ENCODE data around the gene MAP3K6. TPM values are rescaled to one million over a fixed set of nuclear protein-coding genes. Genes with fewer than 3 reads are reported as not detected.

The MAP3K6 gene
- total RNA-seq, 1 experiment from 2014 or later, result 13.5 TPM

DNA sequence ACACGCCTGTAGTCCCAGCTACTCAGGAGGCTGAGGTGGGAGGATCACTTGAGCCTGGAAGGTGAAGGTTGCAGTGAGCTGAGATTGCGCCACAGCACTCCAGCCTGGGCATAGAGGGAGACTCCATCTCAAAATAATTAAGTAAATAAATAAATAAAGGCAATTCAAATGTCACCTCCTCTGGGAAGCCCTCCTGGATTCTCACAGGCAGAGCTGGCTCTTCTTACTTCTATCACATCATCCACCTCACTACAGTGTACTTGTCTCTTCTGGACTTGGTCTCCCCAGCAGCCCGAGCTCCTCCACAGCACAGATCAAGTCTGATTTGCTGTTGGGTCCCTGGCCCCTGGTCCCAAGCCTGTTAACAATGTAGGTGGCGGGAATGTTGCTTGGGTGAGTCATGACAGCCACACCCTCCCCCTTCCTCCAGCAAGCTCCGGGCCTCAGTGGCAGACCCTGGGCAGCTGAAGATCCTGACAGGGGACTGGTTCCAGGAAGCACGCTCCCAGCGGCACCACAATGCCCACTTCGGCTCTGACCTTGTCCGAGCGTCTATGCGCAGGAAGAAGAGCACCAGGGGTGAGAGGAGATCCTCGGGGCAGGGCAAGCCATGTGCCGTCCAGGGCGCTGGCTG lies 19.7 kb downstream of the MAP3K6 start:
- ChIA-PET POLR2A (interaction anchor here (0.6 to 1.0 kb wide), 4 partner anchors 9 to 47 kb away, joined by 3 to 5 read pairs (median 3); no protein-coding TSS in a partner anchor), CTCF (interaction anchor here (1.1 to 6.0 kb wide), 2 partner anchors 11 to 19 kb away, joined by 4 to 45 read pairs; partner anchors contain the start of gene MAP3K6)
- H3K4me1 Mint-ChIP-seq (ENCODE audit: insufficient read depth, unreplicated experiment), result peaks cover 37% of the 10 kb centered on the region
- H3K27ac Mint-ChIP-seq (ENCODE audit: low read depth, unreplicated experiment), result peak overlapping the region; percentile 32
- H3K27me3 Mint-ChIP-seq (ENCODE audit: insufficient read depth, unreplicated experiment), result no peaks in the 10 kb centered on the region
- no peak overlapping the region for H3K4me3 Mint-ChIP-seq (ENCODE audit: unreplicated experiment)
- TF ChIP-seq, protein P1, sequence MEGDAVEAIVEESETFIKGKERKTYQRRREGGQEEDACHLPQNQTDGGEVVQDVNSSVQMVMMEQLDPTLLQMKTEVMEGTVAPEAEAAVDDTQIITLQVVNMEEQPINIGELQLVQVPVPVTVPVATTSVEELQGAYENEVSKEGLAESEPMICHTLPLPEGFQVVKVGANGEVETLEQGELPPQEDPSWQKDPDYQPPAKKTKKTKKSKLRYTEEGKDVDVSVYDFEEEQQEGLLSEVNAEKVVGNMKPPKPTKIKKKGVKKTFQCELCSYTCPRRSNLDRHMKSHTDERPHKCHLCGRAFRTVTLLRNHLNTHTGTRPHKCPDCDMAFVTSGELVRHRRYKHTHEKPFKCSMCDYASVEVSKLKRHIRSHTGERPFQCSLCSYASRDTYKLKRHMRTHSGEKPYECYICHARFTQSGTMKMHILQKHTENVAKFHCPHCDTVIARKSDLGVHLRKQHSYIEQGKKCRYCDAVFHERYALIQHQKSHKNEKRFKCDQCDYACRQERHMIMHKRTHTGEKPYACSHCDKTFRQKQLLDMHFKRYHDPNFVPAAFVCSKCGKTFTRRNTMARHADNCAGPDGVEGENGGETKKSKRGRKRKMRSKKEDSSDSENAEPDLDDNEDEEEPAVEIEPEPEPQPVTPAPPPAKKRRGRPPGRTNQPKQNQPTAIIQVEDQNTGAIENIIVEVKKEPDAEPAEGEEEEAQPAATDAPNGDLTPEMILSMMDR (IDR thresholded peaks at IDR 0.05; ENCODE audit: unreplicated experiment), result no peak
- H3K36me3 Mint-ChIP-seq (ENCODE audit: insufficient read depth, unreplicated experiment), result peaks cover 80% of the 10 kb centered on the region
- peak; percentile 54 for DNase-seq (ENCODE audit: unreplicated experiment)
- intact Hi-C loops (cut with micrococcal nuclease), result no loop called here
- no TSS peak for BruUV-seq (replicated peaks)
- no peaks in the 10 kb centered on the region for H3K9me3 Mint-ChIP-seq (ENCODE audit: unreplicated experiment)

DNA sequence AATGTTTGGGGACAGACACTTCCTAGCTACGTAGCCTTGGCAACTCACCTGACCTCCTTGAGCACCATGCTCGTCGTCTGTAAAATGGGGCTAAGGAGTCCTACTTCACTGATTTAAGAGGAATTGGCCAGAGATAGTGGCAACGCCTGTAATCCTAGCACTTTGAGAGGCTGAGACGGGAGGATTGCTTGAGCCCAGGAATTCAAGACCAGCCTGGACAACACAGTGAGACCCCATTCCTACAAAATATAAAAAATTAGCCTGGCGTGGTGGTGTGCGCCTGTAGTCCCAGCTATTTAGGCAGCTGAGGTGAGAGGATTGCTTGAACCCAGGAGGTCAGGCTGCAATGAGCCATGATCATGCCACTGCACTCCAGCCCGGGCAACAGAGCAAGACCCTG lies 20.4 kb downstream of the MAP3K6 start:
- CTCF ChIA-PET, result interaction anchor here (0.6 to 6.0 kb wide), 3 partner anchors 11 to 20 kb away, joined by 3 to 45 read pairs (median 4); partner anchors contain the start of gene MAP3K6
- no TSS peak for BruUV-seq (replicated peaks)
- POLR2A ChIA-PET, result interaction anchor here (0.6 to 1.0 kb wide), 5 partner anchors 10 to 38 kb away, joined by 3 to 5 read pairs (median 3); no protein-coding TSS in a partner anchor

DNA sequence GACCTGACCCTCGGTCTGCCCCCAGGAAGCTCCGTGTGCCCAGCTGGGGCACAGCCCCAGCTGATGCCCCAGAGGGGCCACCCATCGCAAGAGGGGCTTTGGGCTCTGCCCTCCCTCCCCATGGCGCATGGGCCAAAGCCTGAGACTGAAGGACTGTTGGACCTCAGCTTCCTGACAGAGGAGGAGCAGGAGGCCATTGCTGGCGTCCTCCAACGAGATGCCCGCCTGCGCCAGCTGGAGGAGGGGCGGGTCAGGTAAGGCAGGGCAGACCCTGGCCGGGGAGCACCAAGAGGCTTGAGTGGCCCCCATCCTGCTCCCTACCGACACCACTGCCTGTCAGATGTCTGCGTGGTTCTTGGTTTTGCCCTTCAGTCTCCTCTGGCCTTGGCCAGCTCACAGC lies 21.5 kb downstream of the MAP3K6 start:
- Mint-ChIP-seq H3K9me3 (ENCODE audit: unreplicated experiment) (no peaks in the 10 kb centered on the region), H3K27me3 (ENCODE audit: insufficient read depth, unreplicated experiment) (no peaks in the 10 kb centered on the region), H3K27ac (ENCODE audit: low read depth, unreplicated experiment) (no peak overlapping the region), H3K4me1 (ENCODE audit: insufficient read depth, unreplicated experiment) (peaks cover 47% of the 10 kb centered on the region), H3K4me3 (ENCODE audit: unreplicated experiment) (no peak overlapping the region), H3K36me3 (ENCODE audit: insufficient read depth, unreplicated experiment) (peaks cover 69% of the 10 kb centered on the region)
- POLR2A ChIA-PET, result interaction anchor here (0.6 kb wide), 1 partner anchor 23 kb away, joined by 3 read pairs; no protein-coding TSS in a partner anchor
- BruUV-seq (replicated peaks), result no TSS peak
- CTCF ChIA-PET, result interaction anchor here (0.6 to 6.0 kb wide), 6 partner anchors 12 to 790 kb away, joined by 3 to 45 read pairs (median 4); no protein-coding TSS in a partner anchor
- intact Hi-C loops (cut with micrococcal nuclease), result no loop called here
- TF ChIP-seq, protein P1 (IDR thresholded peaks at IDR 0.05; ENCODE audit: unreplicated experiment), result no peak
- no peak for DNase-seq (ENCODE audit: unreplicated experiment)

More for the DNA sequence above, 20.4 kb downstream of the MAP3K6 start:
- H3K4me3 Mint-ChIP-seq (ENCODE audit: unreplicated experiment), result no peak overlapping the region
- H3K27me3 Mint-ChIP-seq (ENCODE audit: insufficient read depth, unreplicated experiment), result no peaks in the 10 kb centered on the region
- H3K9me3 Mint-ChIP-seq (ENCODE audit: unreplicated experiment), result no peaks in the 10 kb centered on the region
- peaks cover 72% of the 10 kb centered on the region for H3K36me3 Mint-ChIP-seq (ENCODE audit: insufficient read depth, unreplicated experiment)
- H3K4me1 Mint-ChIP-seq (ENCODE audit: insufficient read depth, unreplicated experiment), result peaks cover 41% of the 10 kb centered on the region
- TF ChIP-seq, protein P1 (IDR thresholded peaks at IDR 0.05; ENCODE audit: unreplicated experiment), result no peak
- DNase-seq (ENCODE audit: unreplicated experiment), result no peak
- intact Hi-C loops (cut with micrococcal nuclease), result no loop called here
- H3K27ac Mint-ChIP-seq (ENCODE audit: low read depth, unreplicated experiment), result no peak overlapping the region

DNA sequence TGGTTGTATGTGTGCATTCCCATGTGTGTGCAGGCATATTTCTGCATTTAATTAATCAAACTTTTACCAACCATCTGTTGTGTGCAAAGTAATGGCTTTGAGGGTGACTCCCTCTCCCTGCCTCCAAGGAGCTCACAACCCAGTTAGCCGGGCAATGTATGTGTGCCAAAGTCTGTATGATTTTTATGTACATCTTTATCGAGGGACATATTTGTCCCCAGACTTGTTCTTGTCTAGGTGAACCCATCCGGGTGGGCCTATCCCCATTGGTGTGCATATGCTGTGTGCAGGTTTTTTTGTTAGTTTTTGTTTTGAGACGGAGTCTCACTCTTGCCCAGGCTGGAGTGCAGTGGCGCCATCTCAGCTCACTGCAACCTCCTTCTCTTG lies 23.1 kb downstream of the MAP3K6 start:
- no TSS peak for BruUV-seq (replicated peaks)
- Mint-ChIP-seq H3K27me3 (ENCODE audit: insufficient read depth, unreplicated experiment) (no peaks in the 10 kb centered on the region), H3K4me1 (ENCODE audit: insufficient read depth, unreplicated experiment) (peaks cover 59% of the 10 kb centered on the region), H3K9me3 (ENCODE audit: unreplicated experiment) (no peaks in the 10 kb centered on the region), H3K4me3 (ENCODE audit: unreplicated experiment) (peak overlapping the region; percentile 82), H3K36me3 (ENCODE audit: insufficient read depth, unreplicated experiment) (peaks cover 61% of the 10 kb centered on the region), H3K27ac (ENCODE audit: low read depth, unreplicated experiment) (peak overlapping the region; percentile 95)
- TF ChIP-seq, protein P1 (IDR thresholded peaks at IDR 0.05; ENCODE audit: unreplicated experiment), result no peak
- DNase-seq (ENCODE audit: unreplicated experiment), result no peak
- CTCF ChIA-PET, result interaction anchor here (0.5 to 6.0 kb wide), 7 partner anchors 10 to 59 kb away, joined by 3 to 45 read pairs (median 5); partner anchors contain the start of gene CD164L2
- POLR2A ChIA-PET, result interaction anchor here (0.6 to 3.2 kb wide), 16 partner anchors 8 to 47 kb away, joined by 3 to 78 read pairs (median 4); partner anchors contain the start of genes CD164L2 and MAP3K6
- intact Hi-C loops (cut with micrococcal nuclease), result loop anchor here (1.0 kb wide), 1 partner anchor 23 kb away; the partner anchor contains the start of gene MAP3K6

Data from MCF 10A (cell line).